ENCODE measurements around the gene BAZ1A. TPM values are rescaled to one million over a fixed set of nuclear protein-coding genes. Genes with fewer than 3 reads are reported as not detected.

BAZ1A gene
- polyA plus RNA-seq, 2 of the 4 experiments (the other 2 are of a cell fraction), result 32.9 to 38.2 TPM

- FAIRE-seq (no peak), DNase-seq (ENCODE audit: low read depth in 1 of 2, low spot score in 1 of 2) (peak in 1 of 2 experiments; percentile 48), ATAC-seq (peak in 1 of 2 experiments; percentile 10; a peak in 1 of 6 replicates)
- Histone ChIP-seq H3K9me3 (no peaks in the 10 kb centered on the region), H3K4me1 (peaks cover 56% of the 10 kb centered on the region), H3K27ac (peak overlapping the region; percentile 49 to 59; a peak in 5 of 6 replicates), H3K4me3 (peak overlapping the region; percentile 15; the same call in 1 of the 3 replicates), H3K4me2 (peak overlapping the region; percentile 72)
- CTCF ChIA-PET, result interaction anchor here (0.9 to 2.8 kb wide), 4 partner anchors 9 to 38 kb away, joined by 3 to 13 read pairs (median 6); no protein-coding TSS in a partner anchor
- POLR2A ChIA-PET, result interaction anchor here (1.2 kb wide), 2 partner anchors 11 to 18 kb away, joined by 4 read pairs; no protein-coding TSS in a partner anchor
- TF ChIP-seq MAX (IDR thresholded peaks at IDR 0.05) (0 out of 2 replicates have a peak, but pooled peaks have one; percentile 27), CBX8 (IDR thresholded peaks at IDR 0.05) (no peak), CEBPB (IDR thresholded peaks at IDR 0.05) (no peak)
- WGBS (ENCODE audit: missing lambda C conversion rate), result 33% methylated on average over 3 of the region's 3 CpGs
Observed at GRCh38 chr14:34711169-34711568, 164.0 kb downstream of the BAZ1A start.

GRCh38 chr14:34710744-34711143, 164.4 kb downstream of the BAZ1A start:
- no peak for DNase-seq (ENCODE audit: low read depth in 1 of 2, low spot score in 1 of 2)
- ChIA-PET CTCF (interaction anchor here (0.9 to 2.8 kb wide), 3 partner anchors 11 to 38 kb away, joined by 3 to 13 read pairs (median 8); no protein-coding TSS in a partner anchor), POLR2A (interaction anchor here (1.0 to 2.4 kb wide), 4 partner anchors 9 to 18 kb away, joined by 4 to 7 read pairs (median 4); no protein-coding TSS in a partner anchor)
- Histone ChIP-seq H3K4me1 (peaks cover 56% of the 10 kb centered on the region), H3K9me3 (no peaks in the 10 kb centered on the region), H3K4me3 (peak overlapping the region; percentile 15; the same call in 1 of the 3 replicates), H3K27ac (peak overlapping the region; percentile 49 to 59; a peak in 5 of 6 replicates), H3K4me2 (peak overlapping the region; percentile 72)
- TF ChIP-seq RNF2 (IDR thresholded peaks at IDR 0.05; ENCODE audit: borderline replicate concordance, low read depth) (no peak), KDM1A (IDR thresholded peaks at IDR 0.05; ENCODE audit: low read depth) (no peak), FOSL2 (IDR thresholded peaks at IDR 0.05) (no peak), FOSL2 (CRISPR knock-in tag; IDR thresholded peaks at IDR 0.05) (no peak), BCL3 (IDR thresholded peaks at IDR 0.05) (no peak)
- ATAC-seq, result no peak
- no peak for FAIRE-seq
- WGBS (ENCODE audit: missing lambda C conversion rate), result 24% methylated on average over 2 of the region's 2 CpGs

- no peak for TF ChIP-seq FOSB (CRISPR knock-in tag; IDR thresholded peaks at IDR 0.05)
- no peak for TF ChIP-seq TFCP2L1 (CRISPR knock-in tag; IDR thresholded peaks at IDR 0.05)
- no peak for TF ChIP-seq RFX5 (IDR thresholded peaks at IDR 0.05)
- no peak for TF ChIP-seq EHMT2 (IDR thresholded peaks at IDR 0.05; ENCODE audit: low read depth)
- TF ChIP-seq CBX8 (IDR thresholded peaks at IDR 0.05), result no peak
- TF ChIP-seq MAZ (IDR thresholded peaks at IDR 0.05; ENCODE audit: borderline replicate concordance, low read depth, low read length), result no peak
- no peak for TF ChIP-seq SMC3 (IDR thresholded peaks at IDR 0.05)
- no peak for TF ChIP-seq JUN (IDR thresholded peaks at IDR 0.05)
- TF ChIP-seq CTCF (IDR thresholded peaks at IDR 0.05), result no peak
Observed at GRCh38 chr14:34710006-34710405, 165.2 kb downstream of the BAZ1A start.

More at GRCh38 chr14:34710006-34710405, 165.2 kb downstream of the BAZ1A start:
- CTCF ChIA-PET, result interaction anchor here (0.6 to 3.1 kb wide), 3 partner anchors 12 to 37 kb away, joined by 3 to 25 read pairs (median 6); no protein-coding TSS in a partner anchor
- peaks cover 54% of the 10 kb centered on the region for H3K4me1 ChIP-seq
- no peak overlapping the region for H3K4me3 ChIP-seq
- POLR2A ChIA-PET, result interaction anchor here (0.6 to 3.0 kb wide), 4 partner anchors 9 to 28 kb away, joined by 3 to 10 read pairs (median 6); no protein-coding TSS in a partner anchor
- H3K27ac ChIP-seq, result no peak overlapping the region
- H3K9me3 ChIP-seq, result no peaks in the 10 kb centered on the region
- ATAC-seq (no peak), FAIRE-seq (no peak), DNase-seq (ENCODE audit: low read depth in 1 of 2, low spot score in 1 of 2) (no peak)
- 97% methylated on average over 1 of the region's 1 CpG for WGBS (ENCODE audit: missing lambda C conversion rate)
- peak overlapping the region; percentile 72; the same call in 2 of the 3 replicates for H3K4me2 ChIP-seq
